Tibial nerve (tissue), 4 donors: Measurements from ENCODE around the gene PDHX.

Source experiments
- EP300 ChIP-seq, 2 donors: sonication (generic); formaldehyde crosslinking; IDR thresholded peaks; one replicate each; pipeline ENCODE4 v1.6.1; 2017; ENCODE audit warnings: antibody characterized with exemption in 2 of 2, mild to moderate bottlenecking in 1 of 2
- POLR2A ChIP-seq, 2 donors: fragments of 450-650 bp; IDR thresholded peaks; one replicate each; pipeline ENCODE4 v1.6.1; 2017; ENCODE audit warnings: antibody characterized with exemption in 2 of 2, mild to moderate bottlenecking in 2 of 2, moderate library complexity in 2 of 2
- TF ChIP-seq, protein P1 (sequence below), 5 experiments: fragments of 200-600 bp in 3 of 5; fragments of 450-650 bp in 2 of 5; sonication (generic) in 3 of 5; IDR thresholded peaks; one replicate each; pipeline ENCODE4 v1.5.1; 2016 to 2019; ENCODE audit warnings: antibody characterized with exemption in 5 of 5, mild to moderate bottlenecking in 3 of 5, moderate library complexity in 2 of 5

DNA sequence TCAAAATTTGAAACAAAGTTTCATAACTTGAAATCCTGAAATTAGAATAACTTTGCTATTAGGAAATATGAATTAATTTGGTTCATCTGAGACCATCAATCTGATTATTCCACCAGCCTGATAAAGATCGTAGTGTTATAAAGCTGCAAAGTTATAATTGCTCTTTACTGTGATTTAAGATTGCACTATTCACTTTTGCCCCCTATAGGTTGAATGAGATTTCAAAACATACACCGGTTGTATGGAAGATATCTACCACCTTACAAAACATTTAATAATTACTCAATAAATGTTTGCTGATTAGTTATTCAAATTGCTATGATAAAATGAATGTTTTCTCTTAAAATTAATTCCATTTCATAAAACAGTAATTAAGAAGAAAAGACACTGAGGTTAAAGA lies 26.3 kb upstream of the PDHX start:
- TF ChIP-seq, protein P1, sequence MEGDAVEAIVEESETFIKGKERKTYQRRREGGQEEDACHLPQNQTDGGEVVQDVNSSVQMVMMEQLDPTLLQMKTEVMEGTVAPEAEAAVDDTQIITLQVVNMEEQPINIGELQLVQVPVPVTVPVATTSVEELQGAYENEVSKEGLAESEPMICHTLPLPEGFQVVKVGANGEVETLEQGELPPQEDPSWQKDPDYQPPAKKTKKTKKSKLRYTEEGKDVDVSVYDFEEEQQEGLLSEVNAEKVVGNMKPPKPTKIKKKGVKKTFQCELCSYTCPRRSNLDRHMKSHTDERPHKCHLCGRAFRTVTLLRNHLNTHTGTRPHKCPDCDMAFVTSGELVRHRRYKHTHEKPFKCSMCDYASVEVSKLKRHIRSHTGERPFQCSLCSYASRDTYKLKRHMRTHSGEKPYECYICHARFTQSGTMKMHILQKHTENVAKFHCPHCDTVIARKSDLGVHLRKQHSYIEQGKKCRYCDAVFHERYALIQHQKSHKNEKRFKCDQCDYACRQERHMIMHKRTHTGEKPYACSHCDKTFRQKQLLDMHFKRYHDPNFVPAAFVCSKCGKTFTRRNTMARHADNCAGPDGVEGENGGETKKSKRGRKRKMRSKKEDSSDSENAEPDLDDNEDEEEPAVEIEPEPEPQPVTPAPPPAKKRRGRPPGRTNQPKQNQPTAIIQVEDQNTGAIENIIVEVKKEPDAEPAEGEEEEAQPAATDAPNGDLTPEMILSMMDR (IDR thresholded peaks at IDR 0.05): peak in 3 of 5 experiments; percentile 2 to 12 (median 9)
- TF ChIP-seq POLR2A (IDR thresholded peaks at IDR 0.05): no peak
- TF ChIP-seq EP300 (IDR thresholded peaks at IDR 0.05): no peak
